ENCODE results near the gene ARHGAP19.

The ARHGAP19 gene

DNA sequence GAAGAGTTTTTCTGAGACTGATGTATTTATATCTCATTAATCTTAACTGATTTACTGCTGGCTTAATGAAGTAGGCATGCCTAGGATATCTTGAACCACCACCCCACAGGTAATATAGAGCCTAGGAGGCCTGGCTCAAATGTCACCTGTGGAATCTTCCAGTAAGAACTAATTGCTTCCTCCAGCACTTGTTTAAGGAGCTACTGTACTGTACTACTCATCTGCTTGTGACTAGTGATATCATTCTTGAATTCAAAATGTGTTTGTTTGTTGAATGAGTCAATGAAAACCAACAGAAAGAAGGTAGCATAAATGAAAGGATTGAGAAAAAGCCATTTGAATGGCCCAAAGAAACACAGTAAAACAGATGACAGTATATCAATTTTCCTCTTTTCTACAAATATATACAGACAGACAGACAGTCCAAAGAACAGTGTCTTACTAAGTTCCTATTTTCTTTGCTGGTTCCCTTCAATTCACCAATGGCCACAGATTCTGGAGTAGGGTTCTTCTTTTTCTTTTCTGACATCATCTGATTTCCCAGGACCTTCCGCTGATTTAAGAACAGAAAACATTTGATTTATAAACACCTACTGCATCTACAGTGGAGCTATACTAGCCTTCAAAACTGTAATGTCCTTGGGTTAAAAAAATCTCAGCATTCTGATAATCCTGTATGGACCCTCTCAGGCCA, 63.0 kb downstream of the ARHGAP19 start:
- H3K4me3 ChIP-seq (ENCODE audit: control insufficient read depth, low read depth, low read length), result no peak overlapping the region
- DNase-seq (ENCODE audit: low read depth), result no peak
- TF ChIP-seq CTCF (IDR thresholded peaks at IDR 0.05; ENCODE audit: control insufficient read depth, insufficient read depth, low read depth, low read length, missing control alignments), result no peak

DNA sequence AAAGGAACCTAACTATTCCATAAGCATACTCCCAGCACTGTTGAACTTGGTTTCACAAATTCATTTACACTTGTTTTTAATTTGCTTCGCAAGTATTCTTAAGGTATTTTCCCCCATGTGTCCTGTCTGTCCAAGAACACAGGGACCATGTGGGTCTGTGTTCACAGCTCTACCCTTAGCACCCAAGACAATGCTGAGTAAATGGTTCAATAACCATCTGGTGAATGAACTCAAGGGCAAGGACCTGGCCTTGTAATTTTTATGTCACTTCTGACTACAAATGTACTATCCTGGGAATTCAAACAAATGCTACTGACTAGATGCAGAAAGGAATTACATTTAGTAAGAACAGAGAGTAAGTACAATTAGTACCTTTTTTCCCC, 63.7 kb downstream of the ARHGAP19 start:
- no peak for TF ChIP-seq CTCF (IDR thresholded peaks at IDR 0.05; ENCODE audit: control insufficient read depth, insufficient read depth, low read depth, low read length, missing control alignments)
- no peak for DNase-seq (ENCODE audit: low read depth)
- H3K4me3 ChIP-seq (ENCODE audit: control insufficient read depth, low read depth, low read length), result no peak overlapping the region

GRCh38 chr10:97228130-97228774, 64.2 kb downstream of the ARHGAP19 start:
- no peak for TF ChIP-seq CTCF (IDR thresholded peaks at IDR 0.05; ENCODE audit: control insufficient read depth, insufficient read depth, low read depth, low read length, missing control alignments)
- DNase-seq (ENCODE audit: low read depth), result no peak
- no peak overlapping the region for H3K4me3 ChIP-seq (ENCODE audit: control insufficient read depth, low read depth, low read length)

GRCh38 chr10:97226398-97226797, 66.0 kb downstream of the ARHGAP19 start:
- DNase-seq (ENCODE audit: low read depth), result no peak
- no peak for TF ChIP-seq CTCF (IDR thresholded peaks at IDR 0.05; ENCODE audit: control insufficient read depth, insufficient read depth, low read depth, low read length, missing control alignments)
- H3K4me3 ChIP-seq (ENCODE audit: control insufficient read depth, low read depth, low read length), result no peak overlapping the region

- TF ChIP-seq CTCF (IDR thresholded peaks at IDR 0.05; ENCODE audit: control insufficient read depth, insufficient read depth, low read depth, low read length, missing control alignments), result no peak
- no peak overlapping the region for H3K4me3 ChIP-seq (ENCODE audit: control insufficient read depth, low read depth, low read length)
- no peak for DNase-seq (ENCODE audit: low read depth)
Measured at GRCh38 chr10:97224483-97225435, 67.7 kb downstream of the ARHGAP19 start.

GRCh38 chr10:97222326-97222961, 70.0 kb downstream of the ARHGAP19 start:
- H3K4me3 ChIP-seq (ENCODE audit: control insufficient read depth, low read depth, low read length), result no peak overlapping the region
- DNase-seq (ENCODE audit: low read depth), result no peak
- no peak for TF ChIP-seq CTCF (IDR thresholded peaks at IDR 0.05; ENCODE audit: control insufficient read depth, insufficient read depth, low read depth, low read length, missing control alignments)
